HEK293 (cell line): ENCODE measurements around the gene SAMD14.

Source experiments
- CTCF ChIA-PET: fragments of 350-600 bp; formaldehyde crosslinking; extraction: SDS; loops from one replicate; lab custom pipeline; 2021; ENCODE audit warnings: antibody characterized with exemption; lab: Yijun Ruan, JAX
- POLR2A ChIA-PET: fragments of 300-600 bp; formaldehyde crosslinking; extraction: SDS; loops from one replicate; lab custom pipeline; 2020; ENCODE audit warnings: antibody characterized with exemption, inconsistent platforms; lab: Yijun Ruan, JAX
- H3K27ac ChIP-seq: fragments of 200-500 bp; sonication (Bioruptor generic); 2 replicates; pipeline ENCODE4 v1.5.1; 2014; ENCODE audit warnings: low read depth, low read length, control low read depth, inconsistent platforms; ENCODE audit errors: extremely low read depth
- H3K36me3 ChIP-seq, 2 experiments: fragments of 200-500 bp in 1 of 2; sonication (Bioruptor generic) in 1 of 2; 1 replicate in 1 of 2; 2 replicates in 1 of 2; pipeline ENCODE4 v1.5.1; 2014 to 2017; ENCODE audit warnings: inconsistent platforms in 2 of 2, low read length in 2 of 2; ENCODE audit not compliant: control insufficient read depth in 2 of 2, insufficient read depth in 1 of 2
- H3K4me1 ChIP-seq: fragments of 200-500 bp; sonication (Bioruptor generic); 2 replicates; pipeline ENCODE4 v1.5.1; 2014; ENCODE audit warnings: mild to moderate bottlenecking, low read length, inconsistent platforms; ENCODE audit not compliant: control insufficient read depth, insufficient read depth
- H3K4me3 ChIP-seq: 2 replicates; pipeline ENCODE4 v1.5.1; 2011; ENCODE audit warnings: low read depth, mild to moderate bottlenecking, control low read depth, low read length, moderate library complexity
- H3K9me3 ChIP-seq: fragments of 200-500 bp; sonication (Bioruptor generic); 2 replicates; pipeline ENCODE4 v1.5.1; 2014; ENCODE audit warnings: low read depth, low read length, inconsistent platforms; ENCODE audit not compliant: control insufficient read depth, insufficient read depth
- BCL11A ChIP-seq: fragments of 450-650 bp; formaldehyde crosslinking; IDR thresholded peaks from 2 replicates; pipeline ENCODE4 v1.5.1; 2016; ENCODE audit warnings: low read depth, missing biosample characterization, missing genetic modification characterization
- KLF8 ChIP-seq: fragments of 450-650 bp; formaldehyde crosslinking; IDR thresholded peaks from 2 replicates; pipeline ENCODE4 v1.5.1; 2016; ENCODE audit warnings: missing biosample characterization, missing genetic modification characterization
- OSR2 ChIP-seq: fragments of 450-650 bp; formaldehyde crosslinking; IDR thresholded peaks from 2 replicates; pipeline ENCODE4 v1.5.1; 2016; ENCODE audit warnings: missing biosample characterization, missing genetic modification characterization
- SETDB1 ChIP-seq: IDR thresholded peaks from one replicate; pipeline ENCODE4 v1.6.1; 2017; ENCODE audit warnings: mild to moderate bottlenecking, low read length, moderate library complexity, mixed read lengths; ENCODE audit not compliant: insufficient read length
- SP2 ChIP-seq: fragments of 450-650 bp; formaldehyde crosslinking; IDR thresholded peaks from 2 replicates; pipeline ENCODE4 v1.5.1; 2016; ENCODE audit warnings: missing biosample characterization, missing genetic modification characterization
- TSHZ1 ChIP-seq: fragments of 450-650 bp; formaldehyde crosslinking; IDR thresholded peaks from 2 replicates; pipeline ENCODE4 v1.5.1; 2016; ENCODE audit warnings: missing biosample characterization, missing genetic modification characterization, borderline replicate concordance
- ZBTB17 ChIP-seq: fragments of 450-650 bp; formaldehyde crosslinking; IDR thresholded peaks from 2 replicates; pipeline ENCODE4 v1.5.1; 2016; ENCODE audit warnings: missing biosample characterization, missing genetic modification characterization
- ZBTB8A ChIP-seq: fragments of 450-650 bp; formaldehyde crosslinking; IDR thresholded peaks from 2 replicates; pipeline ENCODE4 v1.5.1; 2016; ENCODE audit warnings: missing biosample characterization, missing genetic modification characterization
- ZFHX2 ChIP-seq: fragments of 450-650 bp; formaldehyde crosslinking; conservative IDR thresholded peaks from 2 replicates; pipeline ENCODE4 v1.5.1; 2016; ENCODE audit warnings: missing biosample characterization, missing genetic modification characterization
- ZFP37 ChIP-seq: fragments of 450-650 bp; formaldehyde crosslinking; IDR thresholded peaks from 2 replicates; pipeline ENCODE4 v1.5.1; 2016; ENCODE audit warnings: missing biosample characterization, missing genetic modification characterization
- ZNF140 ChIP-seq: fragments of 450-650 bp; formaldehyde crosslinking; IDR thresholded peaks from 2 replicates; pipeline ENCODE4 v1.5.1; 2016; ENCODE audit warnings: missing biosample characterization, missing genetic modification characterization
- ZNF169 ChIP-seq: fragments of 450-650 bp; formaldehyde crosslinking; IDR thresholded peaks from 2 replicates; pipeline ENCODE4 v1.5.1; 2016; ENCODE audit warnings: missing biosample characterization, missing genetic modification characterization
- ZNF184 ChIP-seq: fragments of 450-650 bp; IDR thresholded peaks from 2 replicates; pipeline ENCODE4 v1.5.1; 2018; ENCODE audit warnings: missing biosample characterization, mild to moderate bottlenecking, missing genetic modification characterization
- ZNF19 ChIP-seq: fragments of 450-650 bp; formaldehyde crosslinking; IDR thresholded peaks from 2 replicates; pipeline ENCODE4; 2016; ENCODE audit warnings: missing biosample characterization, missing genetic modification characterization, low read depth
- ZNF248 ChIP-seq: fragments of 450-650 bp; formaldehyde crosslinking; IDR thresholded peaks from 2 replicates; pipeline ENCODE4 v1.5.1; 2017; ENCODE audit warnings: missing biosample characterization, missing genetic modification characterization
- ZNF311 ChIP-seq: fragments of 450-650 bp; formaldehyde crosslinking; IDR thresholded peaks from 2 replicates; pipeline ENCODE4 v1.5.1; 2017; ENCODE audit warnings: missing biosample characterization, missing genetic modification characterization, borderline replicate concordance
- ZNF324 ChIP-seq: fragments of 450-650 bp; formaldehyde crosslinking; IDR thresholded peaks from 2 replicates; pipeline ENCODE4 v1.5.1; 2016; ENCODE audit warnings: missing biosample characterization, missing genetic modification characterization
- ZNF366 ChIP-seq: fragments of 450-650 bp; formaldehyde crosslinking; conservative IDR thresholded peaks from 2 replicates; pipeline ENCODE4 v1.5.1; 2016; ENCODE audit warnings: missing biosample characterization, missing genetic modification characterization
- ZNF423 ChIP-seq: fragments of 450-650 bp; formaldehyde crosslinking; IDR thresholded peaks from 2 replicates; pipeline ENCODE4 v1.5.1; 2016; ENCODE audit warnings: missing biosample characterization, missing genetic modification characterization
- ZNF558 ChIP-seq: fragments of 450-650 bp; formaldehyde crosslinking; IDR thresholded peaks from 2 replicates; pipeline ENCODE4 v1.5.1; 2016; ENCODE audit warnings: missing biosample characterization, missing genetic modification characterization
- ZNF571 ChIP-seq: fragments of 450-650 bp; formaldehyde crosslinking; IDR thresholded peaks from 2 replicates; pipeline ENCODE4 v1.5.0; 2017; ENCODE audit warnings: missing biosample characterization, missing genetic modification characterization
- ZNF704 ChIP-seq: fragments of 450-650 bp; formaldehyde crosslinking; IDR thresholded peaks from 2 replicates; pipeline ENCODE4 v1.5.1; 2016; ENCODE audit warnings: missing biosample characterization, missing genetic modification characterization
- ZNF777 ChIP-seq: fragments of 450-650 bp; formaldehyde crosslinking; IDR thresholded peaks from 2 replicates; pipeline ENCODE4 v1.5.1; 2017; ENCODE audit warnings: missing biosample characterization, missing genetic modification characterization, borderline replicate concordance
- ZNF791 ChIP-seq: fragments of 450-650 bp; formaldehyde crosslinking; IDR thresholded peaks from 2 replicates; pipeline ENCODE4 v1.5.1; 2016; ENCODE audit warnings: missing biosample characterization, missing genetic modification characterization
- ZNF837 ChIP-seq: fragments of 450-650 bp; formaldehyde crosslinking; IDR thresholded peaks from 2 replicates; pipeline ENCODE4 v1.5.1; 2016; ENCODE audit warnings: missing biosample characterization, missing genetic modification characterization
- ZSCAN18 ChIP-seq: fragments of 450-650 bp; formaldehyde crosslinking; IDR thresholded peaks from 2 replicates; pipeline ENCODE4 v1.5.1; 2016; ENCODE audit warnings: missing biosample characterization, missing genetic modification characterization
- ZSCAN30 ChIP-seq: fragments of 450-650 bp; IDR thresholded peaks from 2 replicates; pipeline ENCODE4 v1.5.1; 2018; ENCODE audit warnings: missing biosample characterization, mild to moderate bottlenecking, missing genetic modification characterization, moderate library complexity
- TF ChIP-seq, protein P1 (sequence below): fragments of 450-650 bp; formaldehyde crosslinking; IDR thresholded peaks from 2 replicates; pipeline ENCODE4 v1.5.1; 2016; ENCODE audit warnings: missing biosample characterization, missing genetic modification characterization
- TF ChIP-seq, protein P2 (sequence below): fragments of 450-650 bp; formaldehyde crosslinking; optimal IDR thresholded peaks from 2 replicates; pipeline ENCODE3; 2016; ENCODE audit warnings: missing biosample characterization, mild to moderate bottlenecking, missing genetic modification characterization

SAMD14 gene

GRCh38 chr17:50109785-50110184 is 20.2 kb downstream of the SAMD14 start:
- TF ChIP-seq BCL11A (tag by site-specific recombination) (no peak), KLF8 (tag by site-specific recombination) (no peak), ZNF704 (no peak), ZNF571 (tag by site-specific recombination) (no peak), ZBTB8A (tag by site-specific recombination) (no peak), OSR2 (tag by site-specific recombination) (no peak), SETDB1 (no peak), ZNF140 (tag by site-specific recombination) (no peak), ZBTB17 (tag by site-specific recombination) (no peak), ZNF366 (tag by site-specific recombination) (no peak), ZNF248 (tag by site-specific recombination) (no peak), SP2 (tag by site-specific recombination) (no peak), ZSCAN18 (no peak)
- TF ChIP-seq, all 188 proteins: peak for 0
- Histone ChIP-seq H3K36me3 (peaks cover 6 to 58% of the 10 kb centered on the region in 2 experiments; a peak in 2 of 3 replicates), H3K4me3 (no peak overlapping the region), H3K4me1 (no peaks in the 10 kb centered on the region), H3K27ac (no peak overlapping the region), H3K9me3 (no peaks in the 10 kb centered on the region)
- ChIA-PET POLR2A (no interaction called here), CTCF (interaction anchor here (1.8 kb wide), 2 partner anchors 15 to 60 kb away, joined by 7 to 8 read pairs; partner anchors contain the start of gene PDK2)

DNA sequence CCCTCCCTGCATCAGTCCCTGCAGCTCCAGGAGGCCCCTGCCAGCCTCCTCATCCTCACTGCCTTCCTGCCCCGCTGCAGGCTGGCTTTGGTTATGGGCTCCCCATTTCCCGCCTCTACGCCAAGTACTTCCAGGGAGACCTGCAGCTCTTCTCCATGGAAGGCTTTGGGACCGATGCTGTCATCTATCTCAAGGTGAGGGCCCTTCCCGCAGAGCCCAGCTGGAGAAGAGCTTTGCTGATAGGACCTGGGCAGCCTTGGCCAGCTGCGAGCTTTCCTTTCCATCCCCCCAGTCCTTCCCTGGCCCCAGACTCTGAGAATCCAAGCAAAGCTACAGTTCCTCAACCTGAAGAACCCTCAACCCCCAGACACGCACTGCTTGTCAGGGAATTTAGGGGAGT is 20.8 kb downstream of the SAMD14 start:
- no peaks in the 10 kb centered on the region for H3K4me1 ChIP-seq
- TF ChIP-seq ZFHX2 (tag by site-specific recombination) (no peak), ZNF571 (tag by site-specific recombination) (no peak), ZNF558 (tag by site-specific recombination) (no peak), TSHZ1 (no peak), ZSCAN30 (tag by site-specific recombination) (no peak), ZNF19 (no peak), ZNF837 (tag by site-specific recombination) (no peak), ZNF777 (tag by site-specific recombination) (no peak), ZNF311 (tag by site-specific recombination) (no peak), ZNF423 (tag by site-specific recombination) (no peak), ZFP37 (tag by site-specific recombination) (no peak), ZNF791 (tag by site-specific recombination) (no peak), ZNF324 (no peak), ZNF169 (tag by site-specific recombination) (no peak), ZNF184 (tag by site-specific recombination) (no peak)
- TF ChIP-seq, protein P1, sequence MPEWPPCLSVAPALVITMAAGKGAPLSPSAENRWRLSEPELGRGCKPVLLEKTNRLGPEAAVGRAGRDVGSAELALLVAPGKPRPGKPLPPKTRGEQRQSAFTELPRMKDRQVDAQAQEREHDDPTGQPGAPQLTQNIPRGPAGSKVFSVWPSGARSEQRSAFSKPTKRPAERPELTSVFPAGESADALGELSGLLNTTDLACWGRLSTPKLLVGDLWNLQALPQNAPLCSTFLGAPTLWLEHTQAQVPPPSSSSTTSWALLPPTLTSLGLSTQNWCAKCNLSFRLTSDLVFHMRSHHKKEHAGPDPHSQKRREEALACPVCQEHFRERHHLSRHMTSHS (tag by site-specific recombination), result no peak
- TF ChIP-seq, protein P2, sequence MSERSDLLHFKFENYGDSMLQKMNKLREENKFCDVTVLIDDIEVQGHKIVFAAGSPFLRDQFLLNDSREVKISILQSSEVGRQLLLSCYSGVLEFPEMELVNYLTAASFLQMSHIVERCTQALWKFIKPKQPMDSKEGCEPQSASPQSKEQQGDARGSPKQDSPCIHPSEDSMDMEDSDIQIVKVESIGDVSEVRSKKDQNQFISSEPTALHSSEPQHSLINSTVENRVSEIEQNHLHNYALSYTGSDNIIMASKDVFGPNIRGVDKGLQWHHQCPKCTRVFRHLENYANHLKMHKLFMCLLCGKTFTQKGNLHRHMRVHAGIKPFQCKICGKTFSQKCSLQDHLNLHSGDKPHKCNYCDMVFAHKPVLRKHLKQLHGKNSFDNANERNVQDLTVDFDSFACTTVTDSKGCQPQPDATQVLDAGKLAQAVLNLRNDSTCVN (tag by site-specific recombination), result no peak
- TF ChIP-seq, all 188 proteins: peak for 0
- Histone ChIP-seq H3K9me3 (no peaks in the 10 kb centered on the region), H3K36me3 (peaks cover 6 to 59% of the 10 kb centered on the region in 2 experiments; a peak in 2 of 3 replicates), H3K4me3 (no peak overlapping the region), H3K27ac (no peak overlapping the region)
- ChIA-PET CTCF (interaction anchor here (1.6 to 1.8 kb wide), 3 partner anchors 15 to 60 kb away, joined by 7 to 8 read pairs (median 7); partner anchors contain the start of gene PDK2), POLR2A (no interaction called here)
